Measurements from ENCODE around the gene LTB. TPM values are rescaled to one million over a fixed set of nuclear protein-coding genes. Genes with fewer than 3 reads are reported as not detected.
A peak's percentile ranks its signal among the peaks of the same experiment; 100 is the strongest.

LTB gene
- total and polyA plus RNA-seq, 2 of the 13 experiments (the other 11 are each of a cell fraction or from before 2014, with no cell fraction given), result 0.09 to 0.22 TPM

DNA sequence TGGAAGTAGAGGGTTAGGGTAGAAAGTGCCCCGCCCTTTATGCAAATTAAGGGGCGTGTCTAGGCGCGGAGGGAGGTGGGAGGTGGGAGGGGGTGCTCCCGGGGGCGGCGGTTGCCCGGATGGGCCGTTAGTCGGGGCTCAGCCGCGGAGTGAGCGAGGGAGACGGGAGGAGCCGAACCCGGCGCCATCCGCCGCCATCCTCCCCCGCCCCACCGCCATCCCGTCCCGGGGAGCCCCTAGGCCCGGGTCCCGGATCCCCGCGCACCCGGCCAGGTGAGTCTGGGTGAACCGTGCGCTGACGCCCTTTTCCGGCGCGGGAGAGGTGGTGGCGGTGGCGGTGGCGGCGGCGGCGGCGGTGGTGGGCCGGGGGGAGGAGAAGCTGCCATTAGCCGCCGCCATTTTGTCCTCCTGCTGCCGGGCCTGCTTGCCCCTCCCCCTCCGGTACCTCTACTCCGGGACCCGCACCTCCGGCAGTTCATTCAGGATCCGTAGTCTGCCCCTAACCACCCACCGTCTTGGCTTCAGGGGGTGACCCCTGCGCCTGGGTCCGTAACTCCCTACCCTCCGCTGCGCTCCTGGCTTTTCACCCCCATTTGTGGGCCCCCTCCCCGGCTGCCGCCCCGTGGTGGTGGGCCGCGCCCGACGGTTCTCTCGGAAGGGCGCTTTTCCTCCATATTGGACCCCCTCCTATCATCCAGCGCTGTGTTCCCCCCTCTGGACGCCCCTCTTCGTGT lies 38.5 kb upstream of the LTB start, which contains the start of gene PRRC2A (continued):
- TF ChIP-seq MTA1 (CRISPR knock-in tag; IDR thresholded peaks at IDR 0.05; ENCODE audit: borderline replicate concordance), result peak; percentile 70; the same call in 1 of the 2 replicates
- no peak for TF ChIP-seq HMGA1 (CRISPR knock-in tag; conservative IDR thresholded peaks at IDR 0.05)
- TF ChIP-seq CHD4 (IDR thresholded peaks at IDR 0.05; ENCODE audit: borderline replicate concordance, low read length), result no peak
- peak; percentile 57 for TF ChIP-seq IKZF4 (CRISPR knock-in tag; IDR thresholded peaks at IDR 0.05; ENCODE audit: borderline replicate concordance, low read depth, not compliant biosample characterization)
- TF ChIP-seq, protein P1, sequence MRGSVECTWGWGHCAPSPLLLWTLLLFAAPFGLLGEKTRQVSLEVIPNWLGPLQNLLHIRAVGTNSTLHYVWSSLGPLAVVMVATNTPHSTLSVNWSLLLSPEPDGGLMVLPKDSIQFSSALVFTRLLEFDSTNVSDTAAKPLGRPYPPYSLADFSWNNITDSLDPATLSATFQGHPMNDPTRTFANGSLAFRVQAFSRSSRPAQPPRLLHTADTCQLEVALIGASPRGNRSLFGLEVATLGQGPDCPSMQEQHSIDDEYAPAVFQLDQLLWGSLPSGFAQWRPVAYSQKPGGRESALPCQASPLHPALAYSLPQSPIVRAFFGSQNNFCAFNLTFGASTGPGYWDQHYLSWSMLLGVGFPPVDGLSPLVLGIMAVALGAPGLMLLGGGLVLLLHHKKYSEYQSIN (CRISPR knock-in tag; IDR thresholded peaks at IDR 0.05; ENCODE audit: borderline replicate concordance), result no peak
- TF ChIP-seq, protein P2, sequence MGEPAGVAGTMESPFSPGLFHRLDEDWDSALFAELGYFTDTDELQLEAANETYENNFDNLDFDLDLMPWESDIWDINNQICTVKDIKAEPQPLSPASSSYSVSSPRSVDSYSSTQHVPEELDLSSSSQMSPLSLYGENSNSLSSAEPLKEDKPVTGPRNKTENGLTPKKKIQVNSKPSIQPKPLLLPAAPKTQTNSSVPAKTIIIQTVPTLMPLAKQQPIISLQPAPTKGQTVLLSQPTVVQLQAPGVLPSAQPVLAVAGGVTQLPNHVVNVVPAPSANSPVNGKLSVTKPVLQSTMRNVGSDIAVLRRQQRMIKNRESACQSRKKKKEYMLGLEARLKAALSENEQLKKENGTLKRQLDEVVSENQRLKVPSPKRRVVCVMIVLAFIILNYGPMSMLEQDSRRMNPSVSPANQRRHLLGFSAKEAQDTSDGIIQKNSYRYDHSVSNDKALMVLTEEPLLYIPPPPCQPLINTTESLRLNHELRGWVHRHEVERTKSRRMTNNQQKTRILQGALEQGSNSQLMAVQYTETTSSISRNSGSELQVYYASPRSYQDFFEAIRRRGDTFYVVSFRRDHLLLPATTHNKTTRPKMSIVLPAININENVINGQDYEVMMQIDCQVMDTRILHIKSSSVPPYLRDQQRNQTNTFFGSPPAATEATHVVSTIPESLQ (CRISPR knock-in tag; conservative IDR thresholded peaks at IDR 0.05), result 0 out of 2 replicates have a peak, but pooled peaks have one; percentile 1
- no peak for TF ChIP-seq NFE2 (CRISPR knock-in tag; IDR thresholded peaks at IDR 0.05)
- TF ChIP-seq, protein P3, sequence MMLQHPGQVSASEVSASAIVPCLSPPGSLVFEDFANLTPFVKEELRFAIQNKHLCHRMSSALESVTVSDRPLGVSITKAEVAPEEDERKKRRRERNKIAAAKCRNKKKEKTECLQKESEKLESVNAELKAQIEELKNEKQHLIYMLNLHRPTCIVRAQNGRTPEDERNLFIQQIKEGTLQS (CRISPR knock-in tag; IDR thresholded peaks at IDR 0.05), result 0 out of 2 replicates have a peak, but pooled peaks have one; percentile 44
- peak; percentile 73 for TF ChIP-seq MYC (CRISPR knock-in tag; IDR thresholded peaks at IDR 0.05; ENCODE audit: borderline replicate concordance)
- peak; percentile 42 for TF ChIP-seq MED8 (CRISPR knock-in tag; IDR thresholded peaks at IDR 0.05; ENCODE audit: insufficient replicate concordance)
- peak; percentile 65; the same call in 1 of the 2 replicates for TF ChIP-seq ZSCAN30 (CRISPR knock-in tag; IDR thresholded peaks at IDR 0.05)
- TF ChIP-seq NFKB2 (CRISPR knock-in tag; IDR thresholded peaks at IDR 0.05; ENCODE audit: borderline replicate concordance), result peak; percentile 48; the same call in 1 of the 2 replicates
- no peak for TF ChIP-seq RBM22 (optimal IDR thresholded peaks at IDR 0.05; ENCODE audit: low read length)
- peak; percentile 94 for TF ChIP-seq EED (CRISPR knock-in tag; IDR thresholded peaks at IDR 0.05)
- peak; percentile 77; the same call in 1 of the 2 replicates for TF ChIP-seq ZNF577 (CRISPR knock-in tag; IDR thresholded peaks at IDR 0.05; ENCODE audit: borderline replicate concordance, low read depth)
- no peak; the same call in 1 of the 2 replicates for TF ChIP-seq SP2 (CRISPR knock-in tag; IDR thresholded peaks at IDR 0.05)
- TF ChIP-seq, protein P4, sequence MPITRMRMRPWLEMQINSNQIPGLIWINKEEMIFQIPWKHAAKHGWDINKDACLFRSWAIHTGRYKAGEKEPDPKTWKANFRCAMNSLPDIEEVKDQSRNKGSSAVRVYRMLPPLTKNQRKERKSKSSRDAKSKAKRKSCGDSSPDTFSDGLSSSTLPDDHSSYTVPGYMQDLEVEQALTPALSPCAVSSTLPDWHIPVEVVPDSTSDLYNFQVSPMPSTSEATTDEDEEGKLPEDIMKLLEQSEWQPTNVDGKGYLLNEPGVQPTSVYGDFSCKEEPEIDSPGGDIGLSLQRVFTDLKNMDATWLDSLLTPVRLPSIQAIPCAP (CRISPR knock-in tag; IDR thresholded peaks at IDR 0.05; ENCODE audit: low read depth), result no peak
- TF ChIP-seq JDP2 (CRISPR knock-in tag; IDR thresholded peaks at IDR 0.05; ENCODE audit: borderline replicate concordance), result no peak
- TF ChIP-seq, protein P5, sequence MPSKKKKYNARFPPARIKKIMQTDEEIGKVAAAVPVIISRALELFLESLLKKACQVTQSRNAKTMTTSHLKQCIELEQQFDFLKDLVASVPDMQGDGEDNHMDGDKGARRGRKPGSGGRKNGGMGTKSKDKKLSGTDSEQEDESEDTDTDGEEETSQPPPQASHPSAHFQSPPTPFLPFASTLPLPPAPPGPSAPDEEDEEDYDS (CRISPR knock-in tag; IDR thresholded peaks at IDR 0.05), result no peak
- TF ChIP-seq TBL1XR1 (IDR thresholded peaks at IDR 0.05; ENCODE audit: borderline replicate concordance, low read length, partially characterized antibody), result peak; percentile 24
- TF ChIP-seq, protein P6, sequence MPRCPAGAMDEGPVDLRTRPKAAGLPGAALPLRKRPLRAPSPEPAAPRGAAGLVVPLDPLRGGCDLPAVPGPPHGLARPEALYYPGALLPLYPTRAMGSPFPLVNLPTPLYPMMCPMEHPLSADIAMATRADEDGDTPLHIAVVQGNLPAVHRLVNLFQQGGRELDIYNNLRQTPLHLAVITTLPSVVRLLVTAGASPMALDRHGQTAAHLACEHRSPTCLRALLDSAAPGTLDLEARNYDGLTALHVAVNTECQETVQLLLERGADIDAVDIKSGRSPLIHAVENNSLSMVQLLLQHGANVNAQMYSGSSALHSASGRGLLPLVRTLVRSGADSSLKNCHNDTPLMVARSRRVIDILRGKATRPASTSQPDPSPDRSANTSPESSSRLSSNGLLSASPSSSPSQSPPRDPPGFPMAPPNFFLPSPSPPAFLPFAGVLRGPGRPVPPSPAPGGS (CRISPR knock-in tag; IDR thresholded peaks at IDR 0.05), result peak; percentile 53; the same call in 1 of the 2 replicates
